Motor neuron (in vitro differentiated cells): Measurements from ENCODE around the gene ACTR6. TPM values are rescaled to one million over a fixed set of nuclear protein-coding genes. Genes with fewer than 3 reads are reported as not detected.

Experiments used
- ATAC-seq, 8 experiments: fragments of 200-7000 bp; cut with Tn5 transposase; replicated peaks in 6 of 8; 2 replicates each; pipeline ENCODE4 v1.8.0; 2021; ENCODE audit warnings: mild to moderate bottlenecking in 8 of 8, moderate library complexity in 8 of 8
- H3K27ac ChIP-seq, 2 donors: fragments of 250-450 bp; sonication (Bioruptor Pico); 2 replicates each; pipeline ENCODE4 v1.9.0; 2021; ENCODE audit warnings: antibody characterized with exemption in 2 of 2, mild to moderate bottlenecking in 2 of 2, moderate library complexity in 1 of 2
- H3K4me1 ChIP-seq, 2 donors: fragments of 250-450 bp; sonication (Bioruptor Pico); replicated peaks in 1 of 2; 2 replicates each; pipeline ENCODE4 v1.6.1; 2021; ENCODE audit warnings: antibody characterized with exemption in 2 of 2, mild to moderate bottlenecking in 2 of 2, moderate library complexity in 1 of 2
- H3K4me3 ChIP-seq, 5 donors: fragments of 250-450 bp; sonication (Bioruptor Pico); 2 replicates each; pipeline ENCODE4 v1.9.0; 2021; ENCODE audit warnings: antibody characterized with exemption in 5 of 5, mild to moderate bottlenecking in 5 of 5, moderate library complexity in 4 of 5
- WGBS, 10 experiments: fragments of 450-650 bp; shearing (Covaris generic); methylation state at CpG; one replicate each; pipeline ENCODE4 v1.0.0; 2022; 5-methylcytosine and 5-hydroxymethylcytosine counted together
- in situ Hi-C, 9 experiments: fragments of 400-800 bp; cut with MboI; loops; one replicate each; pipeline ENCODE4 v1.15.0; 2021; ENCODE audit warnings: low sequenced_read_pairs in 9 of 9, low pct_unique_long_range_greater_than_20kb in 2 of 9; ENCODE audit not compliant: unreplicated experiment in 9 of 9
- total RNA-seq, 8 experiments: library from RNA; unstranded; fragments of 300-600 nt; gene quantifications; 2 replicates each; pipeline versions ENCODE4 v1.2.3 to v1.2.4, GENCODE V29; 2022

ACTR6 gene
- total RNA-seq, 8 experiments from 2014 or later: 31.3 to 47.9 (median 36.4) TPM

GRCh38 chr12:100265732-100266584, 65.3 kb downstream of the ACTR6 start:
- 29 to 80% (median 71%) methylated on average over 3 to 10 of the region's 11 CpGs for WGBS, 10 experiments
- peak overlapping the region; percentile 53 to 88 (median 72) for H3K4me3 ChIP-seq
- peaks cover 0 to 14% of the 10 kb centered on the region in 2 donors for H3K4me1 ChIP-seq
- peak overlapping the region in 1 of 2 donors; percentile 76 for H3K27ac ChIP-seq
- ATAC-seq: peak in 3 of 8 experiments; percentile 0 to 3 (median 1)
- in situ Hi-C loops: no loop called here

- in situ Hi-C loops: no loop called here
- H3K27ac ChIP-seq: peak overlapping the region; percentile 76 to 88
- ATAC-seq: peak; percentile 65 to 92 (median 89)
- WGBS, 10 experiments: 0 to 17% (median 0%) methylated on average over 1 to 4 of the region's 6 CpGs; no CpG with 5 or more reads in 4 of the 10 experiments
- peaks cover 0 to 17% of the 10 kb centered on the region in 2 donors for H3K4me1 ChIP-seq
- peak overlapping the region; percentile 53 to 88 (median 72) for H3K4me3 ChIP-seq
Observed at GRCh38 chr12:100266585-100266834, 65.9 kb downstream of the ACTR6 start.

- Histone ChIP-seq H3K4me1 (peaks cover 0 to 22% of the 10 kb centered on the region in 2 donors), H3K4me3 (peak within 1 kb of the TSS; percentile 53 to 88 (median 72)), H3K27ac (peak within 1 kb of the TSS; percentile 76 to 88)
- WGBS, 10 experiments: 0 to 1% (median 0%) methylated on average over 1 to 18 of the region's 62 CpGs; no CpG with 5 or more reads in 4 of the 10 experiments
- ATAC-seq: peak; percentile 72 to 92 (median 87)
- in situ Hi-C loops: no loop called here
Observed at GRCh38 chr12:100266835-100267602, 66.4 kb downstream of the ACTR6 start, which contains the start of the genes DEPDC4 and SCYL2. DEPDC4 (minus strand) TSS chr12:100267079; CDS start chr12:100267076, 3 bp downstream. SCYL2 (plus strand) TSS chr12:100267177; CDS start chr12:100282971, 15,794 bp downstream.

GRCh38 chr12:100267603-100268281, 67.1 kb downstream of the ACTR6 start:
- Histone ChIP-seq H3K4me3 (peak overlapping the region; percentile 53 to 88 (median 72)), H3K27ac (peak overlapping the region; percentile 76 to 88), H3K4me1 (peaks cover 0 to 27% of the 10 kb centered on the region in 2 donors)
- in situ Hi-C loops: no loop called here
- WGBS, 10 experiments: 0 to 4% (median 0%) methylated on average over 1 to 28 of the region's 33 CpGs
- ATAC-seq: peak; percentile 1 to 18 (median 6)

- peaks cover 0 to 30% of the 10 kb centered on the region in 2 donors for H3K4me1 ChIP-seq
- H3K4me3 ChIP-seq: peak overlapping the region; percentile 53 to 88 (median 72)
- in situ Hi-C loops: no loop called here
- 0 to 76% (median 50%) methylated on average over 1 to 5 of the region's 5 CpGs; no CpG with 5 or more reads in 3 of the 10 experiments for WGBS, 10 experiments
- peak in 1 of 8 experiments; percentile 1 for ATAC-seq
- H3K27ac ChIP-seq: no peak overlapping the region
Observed at GRCh38 chr12:100268835-100269564, 68.4 kb downstream of the ACTR6 start.

GRCh38 chr12:100273782-100274181, 73.2 kb downstream of the ACTR6 start:
- in situ Hi-C loops: no loop called here

More at GRCh38 chr12:100273782-100274181, 73.2 kb downstream of the ACTR6 start:
- H3K4me1 ChIP-seq: peaks cover 0 to 25% of the 10 kb centered on the region in 2 donors
- H3K4me3 ChIP-seq: no peak overlapping the region
- 0 to 100% (median 91%) methylated on average over 1 to 4 of the region's 4 CpGs; no CpG with 5 or more reads in 1 of the 10 experiments for WGBS, 10 experiments
- ATAC-seq: peak in 1 of 8 experiments; percentile 63
- H3K27ac ChIP-seq: no peak overlapping the region

Other genes with a start within 250 kb of the ACTR6 start
- gene ANKS1B, start 215.9 kb upstream of the ACTR6 start, total RNA-seq: 10 to 100 TPM in 6 of 8 experiments, 1 to 10 TPM in 2; 4.4 to 49.1 (median 14.2) TPM
- gene BLTP3B, start 57.9 kb upstream of the ACTR6 start, total RNA-seq: 10 to 100 TPM; 19.4 to 39.5 (median 20.9) TPM
- gene DEPDC4, start 66.3 kb downstream of the ACTR6 start, total RNA-seq: 1 to 10 TPM in 6 of 8 experiments, under 1 TPM in 1, not detected in 1; 0.64 to 4.6 (median 3.2) TPM
- 10 to 100 TPM; 29.2 to 69.2 (median 43.2) TPM for gene SCYL2, start 66.4 kb downstream of the ACTR6 start, total RNA-seq
- gene SLC17A8, start 156.3 kb downstream of the ACTR6 start, total RNA-seq: 1 to 10 TPM in 2 of 8 experiments, under 1 TPM in 6; 0.18 to 7.7 (median 0.61) TPM